ENCODE results near the gene PLGRKT.
"Not testable (repeated sequence)": the region's sequence is repeated elsewhere in the genome, so short reads cannot be mapped to it uniquely, and the experiment has no call there.

Gene PLGRKT

GRCh38 chr9:5452286-5452609 is 14.5 kb upstream of the PLGRKT start:
- no peak for DNase-seq (ENCODE audit: low read depth in 2 of 2)

GRCh38 chr9:5450359-5451091 is 12.8 kb upstream of the PLGRKT start, which contains the start of gene CD274:
CD274 (plus strand) TSS chr9:5450542; CDS start chr9:5456114, 5,572 bp downstream.
- peak; percentile 62 for DNase-seq (ENCODE audit: low read depth in 2 of 2)

DNA sequence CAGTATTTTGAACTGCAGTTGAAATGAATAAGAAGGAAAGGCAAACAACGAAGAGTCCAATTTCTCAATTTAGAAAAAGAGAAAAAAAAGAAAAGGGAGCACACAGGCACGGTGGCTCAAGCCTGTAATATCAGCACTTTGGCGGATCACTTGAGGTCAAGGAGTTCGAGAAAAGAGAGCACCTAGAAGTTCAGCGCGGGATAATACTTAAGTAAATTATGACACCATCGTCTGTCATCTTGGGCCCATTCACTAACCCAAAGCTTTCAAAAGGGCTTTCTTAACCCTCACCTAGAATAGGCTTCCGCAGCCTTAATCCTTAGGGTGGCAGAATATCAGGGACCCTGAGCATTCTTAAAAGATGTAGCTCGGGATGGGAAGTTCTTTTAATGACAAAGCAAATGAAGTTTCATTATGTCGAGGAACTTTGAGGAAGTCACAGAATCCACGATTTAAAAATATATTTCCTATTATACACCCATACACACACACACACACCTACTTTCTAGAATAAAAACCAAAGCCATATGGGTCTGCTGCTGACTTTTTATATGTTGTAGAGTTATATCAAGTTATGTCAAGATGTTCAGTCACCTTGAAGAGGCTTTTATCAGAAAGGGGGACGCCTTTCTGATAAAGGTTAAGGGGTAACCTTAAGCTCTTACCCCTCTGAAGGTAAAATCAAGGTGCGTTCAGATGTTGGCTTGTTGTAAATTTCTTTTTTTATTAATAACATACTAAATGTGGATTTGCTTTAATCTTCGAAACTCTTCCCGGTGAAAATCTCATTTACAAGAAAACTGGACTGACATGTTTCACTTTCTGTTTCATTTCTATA is 12.0 kb upstream of the PLGRKT start:
- no peak for DNase-seq (ENCODE audit: low read depth in 2 of 2)

DNA sequence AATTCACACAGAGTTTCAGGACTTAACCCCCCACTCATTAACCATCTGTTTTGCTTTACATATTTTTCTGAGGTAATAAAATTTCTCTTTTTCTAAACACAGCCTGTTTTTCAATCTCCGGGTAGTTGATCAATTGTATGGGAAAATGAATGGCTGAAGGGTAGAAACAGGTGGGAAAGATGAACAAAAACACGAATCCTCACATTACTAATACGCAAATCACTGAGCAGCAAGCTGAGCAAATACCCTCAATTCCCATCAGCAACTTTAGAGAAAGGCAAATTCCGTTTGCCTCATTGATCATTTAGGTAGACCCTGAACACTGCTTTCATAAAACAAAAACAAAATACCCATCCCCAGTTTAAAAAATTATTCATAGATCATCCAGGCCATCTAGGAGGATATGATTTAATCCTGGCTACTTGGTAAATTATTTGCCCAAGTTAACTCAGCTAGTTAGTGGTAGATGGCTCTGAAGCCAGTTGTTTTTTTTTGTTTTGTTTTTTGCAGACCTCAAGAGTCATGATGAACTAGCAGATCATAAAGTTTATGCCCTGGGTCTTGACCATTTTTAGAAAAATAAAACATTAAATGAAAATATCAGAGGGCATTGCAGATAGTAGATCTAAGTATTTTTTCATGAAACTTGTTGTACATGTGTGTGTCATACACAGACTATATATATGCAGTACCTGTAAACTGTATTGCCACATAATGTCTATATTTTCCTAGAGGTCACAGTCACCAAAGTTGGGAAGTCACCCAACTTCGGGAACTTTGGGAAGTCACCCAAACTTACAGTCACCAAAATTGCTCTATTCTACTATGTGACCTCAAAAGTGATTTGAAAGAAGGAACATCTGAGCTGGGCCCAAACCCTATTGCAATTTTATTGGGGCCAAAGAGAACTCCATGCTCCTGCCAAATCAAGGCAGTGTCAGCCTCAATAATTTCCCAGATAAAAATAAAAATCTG is 11.0 kb upstream of the PLGRKT start:
- no peak for DNase-seq (ENCODE audit: low read depth in 2 of 2)

DNA sequence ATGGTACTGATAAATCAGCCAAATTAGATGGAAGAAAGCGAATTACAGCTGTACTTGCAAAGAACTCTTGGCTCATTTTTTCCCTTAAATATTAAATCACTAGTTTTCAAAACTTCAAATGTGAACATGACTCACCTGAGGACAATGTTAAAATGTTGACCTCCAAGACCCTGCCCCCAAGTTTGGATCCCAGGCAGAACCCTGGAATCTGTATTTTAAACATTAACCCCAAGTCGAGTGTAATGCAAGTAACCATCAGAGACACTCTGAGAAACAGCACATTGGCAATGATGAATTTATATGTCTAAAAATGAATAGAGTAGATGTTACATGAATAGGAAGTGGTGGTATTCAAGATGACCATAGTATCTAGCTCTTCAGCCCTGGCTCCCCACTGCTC is 10.3 kb upstream of the PLGRKT start:
- DNase-seq (ENCODE audit: low read depth in 2 of 2) = no peak

GRCh38 chr9:5447337-5447736 is 9.6 kb upstream of the PLGRKT start:
- DNase-seq (ENCODE audit: low read depth in 2 of 2) = no peak

- DNase-seq (ENCODE audit: low read depth in 2 of 2) = no peak
These were observed 8.9 kb upstream of the PLGRKT start for GRCh38 chr9:5446451-5447236.

GRCh38 chr9:5445886-5446285 is 8.2 kb upstream of the PLGRKT start:
- DNase-seq (ENCODE audit: low read depth in 2 of 2) = no peak

- not testable (repeated sequence) for DNase-seq (ENCODE audit: low read depth in 2 of 2)
These were observed 7.4 kb upstream of the PLGRKT start for GRCh38 chr9:5445096-5445495.

GRCh38 chr9:5443850-5444249 is 6.1 kb upstream of the PLGRKT start:
- no peak for DNase-seq (ENCODE audit: low read depth in 2 of 2)

GRCh38 chr9:5442400-5443011 is 4.8 kb upstream of the PLGRKT start:
- DNase-seq (ENCODE audit: low read depth in 2 of 2) = no peak

GRCh38 chr9:5441043-5441442 is 3.3 kb upstream of the PLGRKT start:
- DNase-seq (ENCODE audit: low read depth in 2 of 2) = no peak

DNA sequence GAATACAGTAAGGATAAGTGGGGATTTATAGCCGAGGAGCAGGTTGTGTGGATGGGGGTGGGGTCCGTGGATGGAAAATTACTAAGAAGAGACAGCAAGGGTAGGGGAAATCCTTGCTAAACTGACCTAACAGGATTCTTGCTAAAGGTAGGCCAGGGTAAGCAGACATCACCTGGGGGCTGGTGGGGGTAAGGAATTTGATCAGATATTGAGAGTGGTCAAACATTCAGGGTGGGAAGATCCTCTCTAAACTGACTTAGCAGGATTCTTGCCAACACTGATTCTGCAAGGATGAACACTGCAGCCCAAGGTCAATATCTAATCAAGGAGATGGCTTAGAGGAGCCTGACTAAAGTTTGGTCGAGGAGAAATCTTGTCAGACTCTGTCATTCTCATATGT is 2.7 kb upstream of the PLGRKT start:
- no peak for DNase-seq (ENCODE audit: low read depth in 2 of 2)

DNA sequence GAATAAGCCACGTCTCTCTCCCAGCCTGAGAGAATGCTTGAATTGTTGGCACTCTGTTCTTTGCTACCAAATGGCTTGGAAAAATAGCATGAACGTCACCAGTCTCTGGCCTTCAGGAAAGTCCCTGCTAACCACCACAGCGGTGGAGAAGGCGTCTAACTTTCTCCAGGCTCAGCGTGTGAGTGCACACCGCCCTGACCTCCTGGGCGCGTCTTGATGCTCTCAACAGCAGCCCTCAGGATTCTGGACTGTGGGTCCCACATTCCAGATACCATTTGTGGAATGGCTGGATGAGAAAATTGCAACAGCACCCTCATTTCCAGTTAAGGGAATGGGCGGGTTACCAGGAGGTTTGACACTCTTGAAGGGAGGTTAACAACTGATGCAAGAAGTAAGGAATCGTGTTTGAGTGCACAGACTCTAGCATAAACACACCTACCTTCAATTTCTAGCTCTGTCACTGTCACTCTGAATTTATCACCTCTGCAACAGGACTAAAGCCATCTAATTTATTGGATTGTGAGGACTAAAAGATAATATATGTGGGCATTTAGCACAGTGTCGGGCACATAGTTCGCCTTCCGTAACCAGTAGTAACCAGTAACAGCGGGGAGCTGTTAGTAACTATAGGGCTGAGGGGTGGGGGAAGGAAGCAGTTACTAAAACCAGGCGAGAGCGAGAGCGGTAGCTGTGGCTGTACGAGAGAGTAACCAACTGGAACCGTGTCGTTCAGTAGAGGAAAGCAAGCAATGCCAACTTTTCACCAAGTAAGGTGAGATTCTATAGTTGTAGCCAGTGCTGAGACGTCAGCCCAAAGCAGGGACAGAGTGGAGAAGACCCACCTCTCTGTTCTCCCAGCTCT is 807 bp upstream of the PLGRKT start:
- no peak for DNase-seq (ENCODE audit: low read depth in 2 of 2)

DNA sequence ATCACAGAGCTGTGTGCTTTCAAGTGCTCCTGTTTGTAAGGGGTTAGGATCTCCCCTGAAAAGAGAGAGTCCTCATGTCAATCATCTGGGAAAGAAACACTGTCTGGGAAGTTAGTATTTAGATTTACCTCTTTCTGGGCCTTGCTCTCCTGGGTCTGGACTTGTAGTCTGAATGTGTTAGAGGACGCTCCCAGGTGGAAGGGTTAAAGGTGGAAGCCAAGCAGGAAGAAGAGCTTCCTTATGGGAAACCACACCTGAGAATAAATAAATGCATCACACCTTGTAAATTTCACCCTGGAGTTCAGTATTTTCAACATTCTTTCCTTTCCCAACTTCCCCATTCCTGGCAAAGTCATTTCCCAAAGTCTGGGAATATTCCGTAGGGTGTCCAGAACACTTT is 1.3 kb downstream of the PLGRKT start:
- DNase-seq (ENCODE audit: low read depth in 2 of 2) = no peak

DNA sequence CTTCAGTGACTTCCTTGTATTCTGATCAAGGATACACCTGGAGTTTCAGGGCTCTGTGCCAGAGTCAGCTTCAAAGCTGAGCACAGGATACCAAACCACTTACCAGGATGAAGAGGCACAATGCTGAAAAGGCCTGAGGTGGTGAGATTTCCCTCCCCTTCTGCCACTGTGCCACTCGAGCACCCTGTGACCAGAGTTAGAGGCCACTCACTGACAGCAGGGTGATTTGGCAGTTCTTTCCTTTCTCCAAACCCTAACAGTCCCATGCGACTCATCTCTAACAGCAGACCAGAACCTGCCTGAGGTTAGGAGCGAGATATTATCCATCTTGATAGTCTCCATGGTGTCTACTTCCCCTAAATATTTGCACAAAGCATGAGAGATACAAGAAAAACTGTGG is 1.8 kb downstream of the PLGRKT start:
- no peak for DNase-seq (ENCODE audit: low read depth in 2 of 2)

GRCh38 chr9:5433841-5434810 is 3.6 kb downstream of the PLGRKT start:
- not testable (repeated sequence) for DNase-seq (ENCODE audit: low read depth in 2 of 2)

DNA sequence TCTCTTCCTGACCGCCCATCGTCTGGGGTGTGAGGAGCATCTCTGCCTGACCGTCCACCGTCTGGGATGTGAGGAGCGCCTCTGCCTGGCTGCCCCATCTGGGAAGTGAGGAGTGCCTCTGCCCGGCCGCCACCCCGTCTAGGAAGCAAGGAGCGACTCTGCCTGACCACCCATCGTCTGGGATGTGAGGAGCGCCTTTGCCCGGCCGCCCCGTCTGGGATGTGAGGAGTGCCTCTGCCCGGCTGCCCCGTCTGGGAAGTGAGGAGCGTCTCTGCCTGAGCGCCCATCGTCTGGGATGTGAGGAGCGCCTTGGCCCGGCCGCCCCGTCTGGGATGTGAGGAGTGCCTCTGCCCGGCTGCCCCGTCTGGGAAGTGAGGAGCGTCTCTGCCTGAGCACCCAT is 4.4 kb downstream of the PLGRKT start:
- not testable (repeated sequence) for DNase-seq (ENCODE audit: low read depth in 2 of 2)

- not testable (repeated sequence) for DNase-seq (ENCODE audit: low read depth in 2 of 2)
These were observed 4.8 kb downstream of the PLGRKT start for GRCh38 chr9:5432890-5433289.

All from fibroblast of skin of left quadriceps (primary cell).